ENCODE data around the gene KCNQ1.

Gene KCNQ1

GRCh38 chr11:2660357-2660939, 215.6 kb downstream of the KCNQ1 start:
- DNase-seq = no peak

GRCh38 chr11:2661173-2662023, 216.6 kb downstream of the KCNQ1 start:
- no peak for DNase-seq

- DNase-seq = no peak
Measured at GRCh38 chr11:2662024-2662312, 217.2 kb downstream of the KCNQ1 start.

GRCh38 chr11:2662430-2663299, 217.9 kb downstream of the KCNQ1 start:
- DNase-seq = no peak

- DNase-seq = no peak
Measured at GRCh38 chr11:2663506-2663905, 218.7 kb downstream of the KCNQ1 start.

- DNase-seq = no peak
Measured at GRCh38 chr11:2663915-2664314, 219.1 kb downstream of the KCNQ1 start.

- no peak for DNase-seq
Measured at GRCh38 chr11:2664376-2664775, 219.6 kb downstream of the KCNQ1 start.

GRCh38 chr11:2664791-2665525, 220.2 kb downstream of the KCNQ1 start:
- no peak for DNase-seq

GRCh38 chr11:2665526-2666400, 221.0 kb downstream of the KCNQ1 start:
- no peak for DNase-seq

GRCh38 chr11:2666401-2666741, 221.6 kb downstream of the KCNQ1 start:
- no peak for DNase-seq

- DNase-seq = no peak
Measured at GRCh38 chr11:2666828-2667570, 222.2 kb downstream of the KCNQ1 start.

- DNase-seq = no peak
Measured at GRCh38 chr11:2667940-2668339, 223.1 kb downstream of the KCNQ1 start.

GRCh38 chr11:2668876-2669275, 224.1 kb downstream of the KCNQ1 start:
- DNase-seq = no peak

- DNase-seq = no peak
Measured at GRCh38 chr11:2669634-2670469, 225.0 kb downstream of the KCNQ1 start.

- DNase-seq = no peak
Measured at GRCh38 chr11:2670541-2671100, 225.8 kb downstream of the KCNQ1 start.

GRCh38 chr11:2671748-2672147, 226.9 kb downstream of the KCNQ1 start:
- no peak for DNase-seq

- DNase-seq = no peak
Measured at GRCh38 chr11:2672553-2673249, 227.9 kb downstream of the KCNQ1 start.

GRCh38 chr11:2673250-2673610, 228.4 kb downstream of the KCNQ1 start:
- no peak for DNase-seq

GRCh38 chr11:2673871-2674471, 229.2 kb downstream of the KCNQ1 start:
- no peak for DNase-seq

Data from activated naive CD4-positive, alpha-beta T cell (primary cell).